Germinal center (tissue), 1 donor: ENCODE results near the gene UBE2M.
"Not testable (repeated sequence)": the region's sequence is repeated elsewhere in the genome, so short reads cannot be mapped to it uniquely, and the experiment has no call there.

Source experiments
- DNase-seq: peaks from one replicate; pipeline ENCODE4 v3.0.0; 2012; ENCODE audit warnings: mixed read lengths, low spot score

Gene UBE2M

GRCh38 chr19:58555369-58555885 is 3.0 kb downstream of the UBE2M start:
- no peak for DNase-seq

GRCh38 chr19:58554494-58555368 is 3.7 kb downstream of the UBE2M start, which contains the start of gene CHMP2A:
Gene CHMP2A (minus strand): TSS chr19:58555105. CDS start chr19:58554212, 893 bp downstream.
- DNase-seq, result peak; percentile 95

GRCh38 chr19:58553799-58554493 is 4.5 kb downstream of the UBE2M start:
- no peak for DNase-seq

- no peak for DNase-seq
Observed at GRCh38 chr19:58552655-58553054, 5.8 kb downstream of the UBE2M start.

- DNase-seq, result no peak
Observed at GRCh38 chr19:58551577-58552471, 6.6 kb downstream of the UBE2M start.

GRCh38 chr19:58551123-58551497 is 7.3 kb downstream of the UBE2M start:
- DNase-seq, result no peak

- no peak for DNase-seq
Observed at GRCh38 chr19:58550362-58551122, 7.9 kb downstream of the UBE2M start.

GRCh38 chr19:58549664-58550361 is 8.6 kb downstream of the UBE2M start:
- DNase-seq, result no peak

- DNase-seq, result no peak
Observed at GRCh38 chr19:58548859-58549663, 9.3 kb downstream of the UBE2M start.

GRCh38 chr19:58547323-58548312 is 10.8 kb downstream of the UBE2M start:
- no peak for DNase-seq

- no peak for DNase-seq
Observed at GRCh38 chr19:58546019-58546530, 12.3 kb downstream of the UBE2M start.

- no peak for DNase-seq
Observed at GRCh38 chr19:58545286-58546018, 13.0 kb downstream of the UBE2M start.

- DNase-seq, result peak; percentile 87
Observed at GRCh38 chr19:58544591-58545285, 13.7 kb downstream of the UBE2M start.

GRCh38 chr19:58543826-58544590 is 14.4 kb downstream of the UBE2M start, which contains the start of gene TRIM28:
Gene TRIM28 (plus strand): TSS chr19:58544064. CDS start chr19:58544758, 694 bp downstream.
- peak; percentile 100 for DNase-seq

- not testable (repeated sequence) for DNase-seq
Observed at GRCh38 chr19:58542641-58543372, 15.6 kb downstream of the UBE2M start.
